Cardiac fibroblast (primary cell): ENCODE results near the gene SIGLEC14.

Source experiments
- DNase-seq, 2 donors: peaks; one replicate each; pipeline versions ENCODE4 v3.0.0 to v3.0.0-alpha.2; 2010; ENCODE audit warnings: low read depth in 2 of 2
- H3K4me3 ChIP-seq, 2 donors: replicated peaks in 1 of 2; 1 replicate in 1 of 2; 2 replicates in 1 of 2; pipeline ENCODE4 v1.5.1; 2011; ENCODE audit warnings: low read depth in 2 of 2, low read length in 2 of 2, mild to moderate bottlenecking in 2 of 2, moderate library complexity in 1 of 2
- CTCF ChIP-seq: IDR thresholded peaks from one replicate; pipeline ENCODE4 v1.5.1; 2011; ENCODE audit warnings: low read depth, mild to moderate bottlenecking, low read length, inconsistent platforms

Gene SIGLEC14

GRCh38 chr19:51600940-51601580 lies 45.6 kb downstream of the SIGLEC14 start:
- no peak for DNase-seq
- TF ChIP-seq CTCF: no peak
- H3K4me3 ChIP-seq: no peak overlapping the region

DNA sequence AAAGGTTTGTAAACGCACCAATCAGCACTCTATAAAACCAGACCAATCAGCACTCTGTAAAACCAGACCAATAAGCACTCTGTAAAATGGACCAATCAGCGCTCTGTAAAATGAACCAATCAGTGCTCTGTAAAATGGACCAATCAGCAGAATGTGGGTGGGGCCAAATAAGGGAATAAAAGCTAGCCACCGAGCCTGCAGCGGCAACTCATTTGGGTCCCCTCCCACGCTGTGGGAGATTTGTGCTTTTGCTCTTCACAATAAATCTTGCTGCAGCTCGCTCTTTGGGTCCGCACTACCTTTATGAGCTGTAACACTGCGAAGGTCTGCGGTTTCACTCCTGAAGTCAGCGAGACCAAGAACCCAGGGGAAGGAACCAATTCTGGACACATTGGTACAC lies 47.5 kb downstream of the SIGLEC14 start:
- no peak overlapping the region for H3K4me3 ChIP-seq
- no peak for DNase-seq
- TF ChIP-seq CTCF: no peak

- no peak for TF ChIP-seq CTCF
- H3K4me3 ChIP-seq: no peak overlapping the region
- no peak for DNase-seq
Measured at GRCh38 chr19:51598159-51598915, 48.3 kb downstream of the SIGLEC14 start.

GRCh38 chr19:51595190-51596175 lies 51.1 kb downstream of the SIGLEC14 start:
- TF ChIP-seq CTCF: no peak
- no peak overlapping the region for H3K4me3 ChIP-seq
- no peak for DNase-seq

GRCh38 chr19:51594774-51595109 lies 51.9 kb downstream of the SIGLEC14 start:
- DNase-seq: no peak
- no peak for TF ChIP-seq CTCF
- H3K4me3 ChIP-seq: peak overlapping the region; percentile 69 to 72

GRCh38 chr19:51593969-51594773 lies 52.5 kb downstream of the SIGLEC14 start:
- peak overlapping the region; percentile 69 to 72 for H3K4me3 ChIP-seq
- no peak for TF ChIP-seq CTCF
- DNase-seq: peak; percentile 97 to 98
